Dermis microvascular lymphatic vessel endothelial cell (primary cell): ENCODE data around the gene CES3. TPM values are rescaled to one million over a fixed set of nuclear protein-coding genes. Genes with fewer than 3 reads are reported as not detected.

Source experiments
- total RNA-seq: library from RNA; depleted of rRNA; stranded (reverse); fragments of >200 nt; gene quantifications from 2 replicates; pipeline ENCODE4 v1.2.1, GENCODE V29; 2014

Gene CES3
- total RNA-seq, 1 donor from 2014 or later = not detected

Other genes starting within 250 kb of the CES3 start
- gene DYNC1LI2, start 209.7 kb upstream of the CES3 start, total RNA-seq = 98.4 and 101 TPM in 2 replicates
- gene TERB1, start 159.7 kb upstream of the CES3 start, total RNA-seq = under 0.01 TPM in 1 of 2 replicates, not detected in the other
- 31.6 and 44.3 TPM in 2 replicates for gene NAE1, start 130.3 kb upstream of the CES3 start, total RNA-seq
- not detected in 2 replicates for gene CA7, start 116.9 kb upstream of the CES3 start, total RNA-seq
- gene PDP2, start 80.8 kb upstream of the CES3 start, total RNA-seq = 5.1 and 7.5 TPM in 2 replicates
- not detected in 2 replicates for gene CDH16, start 42.4 kb upstream of the CES3 start, total RNA-seq
- 0.25 and 1.0 TPM in 2 replicates for gene RRAD, start 35.7 kb upstream of the CES3 start, total RNA-seq
- 135 and 156 TPM in 2 replicates for gene CIAO2B, start 26.9 kb upstream of the CES3 start, total RNA-seq
- gene CES2, start 25.8 kb upstream of the CES3 start, total RNA-seq = 13.1 and 16.2 TPM in 2 replicates
- gene CES4A, start 27.3 kb downstream of the CES3 start, total RNA-seq = 1.0 and 1.6 TPM in 2 replicates
- 44.8 and 51.1 TPM in 2 replicates for gene CBFB, start 67.9 kb downstream of the CES3 start, total RNA-seq
- gene PHAF1, start 148.7 kb downstream of the CES3 start, total RNA-seq = 9.6 and 15.0 TPM in 2 replicates
- gene B3GNT9, start 189.7 kb downstream of the CES3 start, total RNA-seq = 2.4 and 6.3 TPM in 2 replicates
- 12.1 and 17.2 TPM in 2 replicates for gene TRADD, start 198.6 kb downstream of the CES3 start, total RNA-seq
- gene FBXL8, start 198.7 kb downstream of the CES3 start, total RNA-seq = 4.2 and 7.1 TPM in 2 replicates
- 0.77 and 1.1 TPM in 2 replicates for gene HSF4, start 203.5 kb downstream of the CES3 start, total RNA-seq
- 5.8 and 6.8 TPM in 2 replicates for gene NOL3, start 209.3 kb downstream of the CES3 start, total RNA-seq
- 6.7 and 8.1 TPM in 2 replicates for gene MATCAP1, start 222.7 kb downstream of the CES3 start, total RNA-seq
- gene EXOC3L1, start 228.9 kb downstream of the CES3 start, total RNA-seq = 38.8 and 57.7 TPM in 2 replicates
- 58.8 and 64.5 TPM in 2 replicates for gene E2F4, start 230.9 kb downstream of the CES3 start, total RNA-seq
- 0.64 and 1.0 TPM in 2 replicates for gene ELMO3, start 237.9 kb downstream of the CES3 start, total RNA-seq